Hepatocyte (in vitro differentiated cells): ENCODE measurements around the gene USH2A.

ENCODE experiments used
- CTCF ChIP-seq: fragments of 200-600 bp; sonication (generic); IDR thresholded peaks from 2 replicates; pipeline ENCODE4 v1.5.1; 2016; ENCODE audit warnings: antibody characterized with exemption, mild to moderate bottlenecking; ENCODE audit not compliant: poor library complexity
- EZH2phosphoT487 ChIP-seq: fragments of 200-600 bp; sonication (generic); IDR thresholded peaks from one replicate; pipeline ENCODE4 v1.6.1; 2018; ENCODE audit warnings: antibody characterized with exemption, mild to moderate bottlenecking, low read depth, moderate library complexity; ENCODE audit not compliant: unreplicated experiment, severe bottlenecking

GRCh38 chr1:215605011-215605621 is 818.1 kb downstream of the USH2A start:
- no peak for TF ChIP-seq CTCF
- no peak for TF ChIP-seq EZH2phosphoT487
